ENCODE measurements around the gene ADAT2.

DNA sequence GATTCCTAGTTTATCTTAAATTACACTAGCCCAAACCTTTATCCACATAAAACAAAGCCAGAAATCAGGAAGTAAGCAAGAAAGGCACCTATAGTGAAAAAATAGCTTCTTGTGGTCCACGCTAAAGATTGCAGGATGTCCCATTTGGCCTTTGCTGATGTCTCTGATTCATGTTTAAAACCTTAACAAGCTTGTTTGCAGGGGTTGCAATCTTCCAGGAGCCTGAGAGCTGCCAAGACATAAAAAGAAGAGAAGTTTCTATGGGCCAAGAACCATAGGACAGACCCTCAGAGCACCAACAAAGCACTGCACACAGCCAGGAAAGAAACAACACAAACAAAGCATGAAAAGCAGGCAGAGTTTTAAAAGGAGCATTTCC, 49.4 kb downstream of the ADAT2 start:
- TF ChIP-seq CTCF (IDR thresholded peaks at IDR 0.05; ENCODE audit: poor library complexity, severe bottlenecking) = no peak
- no peak for TF ChIP-seq REST (IDR thresholded peaks at IDR 0.05; ENCODE audit: borderline replicate concordance)

All from neural cell (in vitro differentiated cells).